Upper lobe of left lung (tissue), 4 donors: ENCODE measurements around the gene ALDH7A1.

ENCODE experiments used
- POLR2A ChIP-seq, 4 donors: fragments of 450-650 bp; IDR thresholded peaks; one replicate each; pipeline ENCODE4 v1.5.1; 2016 to 2017; ENCODE audit warnings: antibody characterized with exemption in 4 of 4, mild to moderate bottlenecking in 2 of 4
- POLR2AphosphoS5 ChIP-seq, 2 donors: sonication (generic); formaldehyde crosslinking; IDR thresholded peaks; one replicate each; pipeline ENCODE4 v1.5.1; 2017; ENCODE audit warnings: antibody characterized with exemption in 2 of 2
- TF ChIP-seq, protein P1 (sequence below), 6 experiments: fragments of 450-650 bp in 4 of 6; fragments of 200-600 bp in 2 of 6; sonication (generic) in 2 of 6; IDR thresholded peaks; one replicate each; pipeline ENCODE4 v1.5.1; 2016 to 2019; ENCODE audit warnings: antibody characterized with exemption in 6 of 6

DNA sequence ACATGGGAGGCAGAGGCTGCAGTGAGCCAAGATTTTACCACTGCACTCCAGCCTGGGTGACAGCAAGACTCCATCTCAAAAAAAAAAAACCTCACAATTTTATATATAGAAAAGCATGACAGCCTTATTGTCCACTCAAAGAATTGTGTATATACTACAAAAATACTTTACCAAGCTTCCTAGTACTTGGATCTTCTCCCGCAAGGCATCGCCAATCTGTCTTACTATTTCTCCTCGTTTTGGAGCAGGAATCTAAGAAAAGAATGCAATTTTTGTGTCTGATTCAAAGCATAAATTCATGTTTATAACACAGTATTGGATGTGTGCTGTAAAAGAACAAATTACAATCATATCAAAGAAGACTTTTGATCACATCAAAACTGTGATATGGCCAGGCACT is 11.3 kb downstream of the ALDH7A1 start:
- TF ChIP-seq, protein P1, sequence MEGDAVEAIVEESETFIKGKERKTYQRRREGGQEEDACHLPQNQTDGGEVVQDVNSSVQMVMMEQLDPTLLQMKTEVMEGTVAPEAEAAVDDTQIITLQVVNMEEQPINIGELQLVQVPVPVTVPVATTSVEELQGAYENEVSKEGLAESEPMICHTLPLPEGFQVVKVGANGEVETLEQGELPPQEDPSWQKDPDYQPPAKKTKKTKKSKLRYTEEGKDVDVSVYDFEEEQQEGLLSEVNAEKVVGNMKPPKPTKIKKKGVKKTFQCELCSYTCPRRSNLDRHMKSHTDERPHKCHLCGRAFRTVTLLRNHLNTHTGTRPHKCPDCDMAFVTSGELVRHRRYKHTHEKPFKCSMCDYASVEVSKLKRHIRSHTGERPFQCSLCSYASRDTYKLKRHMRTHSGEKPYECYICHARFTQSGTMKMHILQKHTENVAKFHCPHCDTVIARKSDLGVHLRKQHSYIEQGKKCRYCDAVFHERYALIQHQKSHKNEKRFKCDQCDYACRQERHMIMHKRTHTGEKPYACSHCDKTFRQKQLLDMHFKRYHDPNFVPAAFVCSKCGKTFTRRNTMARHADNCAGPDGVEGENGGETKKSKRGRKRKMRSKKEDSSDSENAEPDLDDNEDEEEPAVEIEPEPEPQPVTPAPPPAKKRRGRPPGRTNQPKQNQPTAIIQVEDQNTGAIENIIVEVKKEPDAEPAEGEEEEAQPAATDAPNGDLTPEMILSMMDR (IDR thresholded peaks at IDR 0.05) = no peak
- TF ChIP-seq POLR2A (IDR thresholded peaks at IDR 0.05) = no peak
- no peak for TF ChIP-seq POLR2AphosphoS5 (IDR thresholded peaks at IDR 0.05)
